HG03064 (cell line): Measurements from ENCODE around the gene HOXB5.

Experiments used
- ATAC-seq: cut with Tn5 transposase; IDR thresholded peaks from one replicate; pipeline ENCODE4 v1.9.1; 2021; ENCODE audit warnings: low read depth; ENCODE audit not compliant: unreplicated experiment

The HOXB5 gene

DNA sequence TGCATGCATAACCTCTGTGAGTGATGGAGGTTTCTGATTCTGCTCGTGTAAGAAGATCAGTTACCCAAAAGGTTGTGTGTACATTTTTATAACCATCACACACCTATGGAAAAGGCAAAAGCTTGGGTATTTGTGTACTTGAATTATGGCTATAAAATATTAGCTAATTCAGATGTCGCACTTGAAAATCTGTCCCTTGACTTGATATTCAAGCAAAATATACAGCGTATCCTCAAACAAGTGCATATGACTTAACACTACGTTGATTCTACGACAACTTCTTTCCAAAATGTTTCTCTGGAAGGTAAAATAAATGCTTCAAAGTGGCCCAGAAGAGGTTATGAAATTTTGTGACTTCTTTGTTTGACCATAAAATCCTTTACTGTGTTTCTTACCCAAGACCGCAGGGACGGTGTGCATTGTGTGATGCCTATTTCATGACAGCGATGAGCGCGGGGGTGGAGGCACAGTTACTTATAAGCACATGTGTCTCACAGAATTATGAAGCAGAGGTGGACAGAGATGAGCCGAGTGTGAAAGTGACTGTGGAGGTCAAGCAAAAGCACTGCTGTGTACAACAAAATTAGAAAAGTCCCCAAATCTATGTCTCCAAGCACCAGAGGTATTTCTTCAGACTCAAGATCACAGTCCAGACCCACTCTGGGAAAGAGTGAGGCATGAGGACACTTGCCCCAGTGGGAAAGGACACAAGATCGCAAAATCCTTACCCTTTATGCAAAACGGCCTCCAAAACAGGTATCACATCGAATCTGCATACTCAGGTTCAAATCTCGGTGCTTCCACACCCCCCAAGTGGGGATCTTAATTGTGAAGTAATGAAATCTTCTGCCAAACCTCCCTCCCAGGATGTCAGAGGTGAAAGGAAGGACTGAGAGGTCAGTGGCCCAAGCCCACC is 36.7 kb upstream of the HOXB5 start:
- ATAC-seq = no peak

DNA sequence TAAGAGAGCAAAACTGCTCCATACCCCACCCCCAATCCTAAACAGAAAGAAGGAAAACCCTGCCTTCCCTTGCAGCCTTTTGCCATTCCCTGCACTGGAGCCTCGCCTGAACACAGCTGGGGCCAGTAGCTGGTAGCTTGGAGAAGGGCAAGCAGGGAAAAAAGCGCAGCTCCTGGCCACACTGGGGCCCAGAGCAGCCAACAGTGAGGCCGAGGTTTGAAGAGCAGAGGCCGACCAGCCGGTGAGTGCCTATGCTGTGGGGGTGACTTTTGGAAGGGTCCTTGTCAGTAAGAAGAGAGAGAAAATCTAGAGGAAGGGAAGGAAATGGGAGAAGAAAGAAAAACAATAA is 35.8 kb upstream of the HOXB5 start:
- ATAC-seq = no peak

DNA sequence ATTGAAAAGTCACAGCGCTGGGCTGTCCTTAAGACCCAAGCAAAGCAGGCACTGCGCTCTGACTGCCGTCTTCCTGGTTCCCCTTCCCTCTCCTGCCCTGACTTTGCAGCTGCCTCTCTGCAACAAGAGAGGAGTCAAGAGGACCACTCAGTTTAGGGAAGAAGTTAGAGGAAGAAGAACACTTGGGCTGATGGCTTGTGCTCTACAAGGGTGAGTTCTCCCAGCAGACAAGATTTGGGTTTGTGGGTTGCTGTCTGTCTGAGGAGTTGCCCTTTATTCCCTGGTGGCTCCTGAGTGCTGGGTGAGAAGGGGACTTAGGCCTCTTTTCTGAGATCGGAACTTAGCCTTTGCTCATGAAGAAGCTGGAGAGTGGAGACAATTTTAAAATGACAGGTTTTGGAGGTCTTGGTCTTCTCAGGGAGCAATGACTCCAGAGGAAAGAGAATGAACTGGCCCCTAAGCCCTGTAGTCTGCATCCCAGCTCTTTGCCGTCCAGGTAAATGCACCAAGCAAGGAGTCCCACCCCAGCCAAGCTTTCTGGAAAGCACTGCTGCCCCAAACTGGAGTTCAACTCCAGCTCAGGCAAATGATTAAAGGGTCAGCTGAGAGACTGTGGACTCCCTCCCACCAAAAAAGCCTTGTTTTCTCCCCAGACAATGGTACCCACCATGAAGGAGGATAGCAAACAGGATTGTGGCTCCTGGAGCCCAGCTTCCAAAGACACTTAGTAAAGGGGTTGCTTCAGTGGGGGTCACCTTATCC is 35.3 kb upstream of the HOXB5 start:
- no peak for ATAC-seq

DNA sequence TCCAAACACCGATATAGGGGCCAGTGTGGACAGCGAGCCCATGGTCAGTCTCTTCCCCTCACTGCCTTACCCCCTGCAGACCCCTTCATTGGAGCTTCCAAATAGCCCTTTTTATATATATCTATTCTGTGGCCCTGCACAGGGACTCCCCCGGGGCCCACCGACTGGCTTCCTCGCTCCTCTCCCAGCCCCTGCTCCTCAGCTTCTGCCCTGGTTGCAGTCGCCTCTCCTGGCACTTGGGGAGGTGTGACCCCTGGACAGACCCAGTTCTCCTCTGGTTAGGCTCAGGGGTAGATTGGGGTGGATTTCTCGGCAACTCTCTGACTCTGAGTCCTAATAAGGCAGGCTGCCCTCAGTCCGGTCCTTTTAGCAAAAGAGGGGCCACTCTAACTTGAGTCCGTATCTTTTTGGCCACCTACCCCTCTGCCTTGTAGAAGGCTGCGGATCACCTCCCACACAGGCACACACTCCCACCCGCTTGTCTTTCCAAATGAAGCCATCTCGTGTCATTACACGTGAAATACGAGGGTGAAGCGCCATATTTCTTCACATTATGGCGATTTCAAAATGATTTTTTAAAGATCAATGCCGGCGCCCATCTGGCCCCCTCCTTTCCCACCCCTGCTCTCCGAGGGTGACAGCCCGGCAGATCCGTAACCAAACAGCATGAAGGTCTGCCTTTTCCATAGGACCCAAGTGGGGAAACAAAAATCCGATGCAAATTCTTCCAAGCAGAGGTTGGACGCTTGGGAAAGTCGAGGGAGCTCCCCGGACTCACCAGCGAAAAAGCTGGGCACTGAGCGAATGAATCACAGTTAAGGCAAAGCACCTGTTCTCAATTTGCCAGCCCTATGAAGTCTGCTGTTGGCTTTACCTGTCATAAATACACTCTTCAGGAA is 34.3 kb upstream of the HOXB5 start:
- ATAC-seq = no peak

DNA sequence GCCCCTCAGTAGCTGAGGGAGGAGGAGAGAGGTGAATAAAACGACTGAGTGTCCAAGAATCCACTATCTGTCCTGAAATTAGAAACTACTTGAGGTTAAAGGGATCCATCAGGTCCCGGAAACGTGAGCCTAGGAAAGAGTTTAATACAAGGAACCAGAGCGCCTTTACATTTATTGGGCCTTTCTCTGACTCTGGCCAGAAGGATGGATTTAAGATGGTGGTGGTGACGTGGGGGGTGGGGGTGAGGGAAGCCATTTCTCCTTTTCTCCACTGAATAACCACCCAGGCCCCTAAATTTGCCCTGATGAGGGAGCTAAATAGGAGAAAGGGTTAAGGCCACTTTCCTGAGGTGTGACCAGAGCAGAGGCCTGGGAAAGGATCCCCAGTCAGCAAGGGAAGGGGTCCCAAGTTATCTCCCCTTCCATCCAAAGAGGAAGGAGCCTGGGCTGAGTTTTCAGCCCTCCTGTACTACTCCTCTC is 33.6 kb upstream of the HOXB5 start:
- ATAC-seq = no peak

DNA sequence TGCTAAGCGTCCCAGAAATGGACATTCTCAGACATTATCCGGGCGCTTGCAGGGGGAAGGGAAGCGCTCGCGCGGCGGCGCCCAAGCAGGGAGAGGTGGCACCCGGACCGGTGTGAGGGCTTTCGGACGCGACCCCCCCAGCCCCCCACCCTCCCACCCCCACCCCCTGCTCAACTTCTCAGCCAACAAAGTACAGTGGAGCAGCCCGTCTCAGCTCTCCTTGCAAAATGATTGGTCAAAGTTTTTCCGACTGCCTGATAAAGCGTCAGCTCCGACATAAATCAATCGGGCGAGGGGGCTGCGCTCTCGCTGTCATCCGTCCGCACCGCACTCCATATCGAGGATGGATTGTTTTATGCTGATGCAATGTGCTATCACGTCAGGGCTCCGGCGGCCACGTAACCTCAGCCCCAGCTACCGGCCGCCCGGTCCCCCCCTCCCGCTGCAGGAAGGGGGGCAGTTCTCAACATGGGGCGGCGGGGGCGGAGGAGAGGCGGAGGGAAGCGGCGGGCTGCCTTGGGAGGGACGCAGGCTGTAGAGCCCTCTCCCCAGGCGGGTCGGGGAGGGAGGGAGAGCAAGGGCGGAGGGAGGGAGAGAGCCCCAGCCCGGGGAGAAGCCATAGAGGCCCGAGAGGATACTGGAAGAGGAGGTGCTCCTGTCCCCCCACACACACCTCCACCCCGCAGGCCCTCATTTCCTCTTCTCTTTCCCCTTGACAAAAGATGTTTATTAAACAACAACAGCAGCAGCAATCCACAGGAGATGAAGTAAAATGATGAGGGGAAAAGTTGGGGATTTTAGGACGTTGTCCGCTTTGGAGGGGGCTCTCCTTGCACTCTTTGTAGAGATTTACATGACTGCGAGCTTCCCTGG is 32.9 kb upstream of the HOXB5 start, which contains the start of gene HOXB9:
TSS of gene HOXB9 (minus strand) at position 114 of the 873 bp plus-strand sequence. CDS start at position 25, 89 bp downstream.
- ATAC-seq = no peak

DNA sequence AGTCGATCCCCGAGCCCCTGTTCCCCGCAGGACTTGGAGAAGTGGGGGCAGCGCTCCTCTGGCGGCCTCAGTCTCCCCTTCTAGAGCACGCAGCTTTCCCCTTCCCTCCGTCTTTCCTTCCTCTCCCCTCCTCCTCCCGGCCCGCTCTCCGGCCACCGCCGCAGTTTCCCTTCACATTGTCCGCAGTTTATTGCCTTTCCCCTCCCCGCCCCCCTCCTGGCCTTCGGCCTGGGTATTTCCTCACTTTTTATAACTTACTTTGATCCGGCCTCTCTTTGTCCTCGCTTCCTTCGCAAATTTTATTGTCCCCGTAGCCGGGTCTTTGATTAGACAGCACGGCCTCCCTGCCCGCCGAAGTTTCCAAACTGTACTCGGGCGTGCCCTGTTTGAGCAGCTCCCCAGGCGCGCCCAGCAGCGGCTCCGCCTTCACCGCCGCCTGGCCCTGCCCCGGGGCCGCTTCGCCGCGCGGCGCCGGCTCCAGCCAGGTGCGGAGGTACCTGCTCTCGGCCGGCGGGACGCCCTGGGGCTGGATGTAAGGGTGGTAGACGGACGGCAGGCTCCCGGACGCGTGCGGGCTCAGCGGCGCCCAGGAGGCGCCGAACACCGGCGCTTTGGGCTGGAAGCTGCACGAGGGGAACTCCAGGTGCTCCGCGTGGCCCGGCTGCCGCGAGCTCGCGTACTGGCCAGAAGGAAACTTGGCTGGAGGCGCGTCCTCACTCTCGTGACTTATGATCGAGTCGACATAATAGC is 32.1 kb upstream of the HOXB5 start:
- no peak for ATAC-seq

DNA sequence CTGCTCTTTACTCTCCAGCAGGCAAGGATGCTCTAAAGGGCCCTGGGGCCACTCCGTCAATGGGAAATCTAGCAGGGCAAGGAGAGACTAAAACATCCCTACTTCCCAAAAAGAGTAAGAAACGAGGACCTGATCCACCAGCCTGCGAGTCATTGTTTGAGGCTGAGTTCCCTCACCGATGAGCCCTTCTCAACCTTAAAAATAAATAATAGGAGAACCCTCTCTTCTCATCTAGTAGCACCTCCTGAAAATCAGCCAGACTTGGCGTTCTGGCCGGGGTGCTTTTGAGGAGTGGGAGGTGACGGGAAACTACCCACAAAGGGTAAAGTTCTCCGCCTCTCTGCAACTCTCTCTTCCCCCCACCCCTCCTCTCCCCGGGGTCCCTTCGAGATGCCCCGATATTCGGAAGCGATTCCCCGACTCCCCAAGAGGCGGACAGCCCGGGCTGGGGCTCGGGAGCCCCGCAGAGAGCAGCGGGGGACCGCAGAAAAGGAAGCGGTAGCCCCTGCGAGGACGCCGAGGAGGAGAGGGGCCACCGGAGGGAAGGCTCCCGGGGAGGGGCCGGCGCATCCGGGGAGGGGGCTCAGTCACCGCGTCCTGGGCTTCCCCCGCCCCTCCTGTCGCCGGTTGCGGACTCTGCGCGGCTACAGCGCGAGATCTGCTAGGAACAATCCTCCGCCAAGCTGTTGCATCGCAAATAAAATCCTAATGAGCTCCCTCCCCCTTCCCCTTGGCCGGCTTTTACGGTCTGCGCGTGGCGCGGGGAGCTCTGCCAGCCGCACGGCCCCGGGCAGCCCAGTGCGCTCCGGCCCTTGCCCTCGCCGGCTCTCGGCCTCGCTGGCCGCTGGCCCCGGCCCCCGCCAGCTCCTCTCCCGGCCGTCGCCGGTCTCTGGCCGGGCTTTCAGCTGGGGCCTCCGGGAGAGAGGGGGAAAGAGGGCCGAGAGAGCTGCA is 31.2 kb upstream of the HOXB5 start:
- no peak for ATAC-seq

DNA sequence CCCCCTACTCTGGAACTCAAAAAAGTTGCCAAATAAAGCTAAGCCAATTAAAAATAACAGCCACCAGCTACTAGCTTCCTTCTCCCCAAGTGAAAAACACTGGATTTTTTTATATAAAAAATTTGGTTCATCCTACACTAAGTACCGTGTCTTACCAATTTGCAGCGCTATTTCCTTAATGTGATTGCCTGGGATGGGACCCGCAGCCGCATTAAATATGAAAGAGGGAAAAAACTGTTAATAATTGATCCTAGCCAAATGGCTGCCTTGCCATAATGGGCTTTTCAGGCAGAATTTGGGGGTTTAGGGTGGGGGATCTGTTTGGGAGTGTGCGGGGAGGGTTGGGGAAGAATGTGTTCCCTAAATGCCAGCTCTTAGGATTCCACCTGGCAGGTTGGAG is 30.5 kb upstream of the HOXB5 start:
- ATAC-seq = no peak

DNA sequence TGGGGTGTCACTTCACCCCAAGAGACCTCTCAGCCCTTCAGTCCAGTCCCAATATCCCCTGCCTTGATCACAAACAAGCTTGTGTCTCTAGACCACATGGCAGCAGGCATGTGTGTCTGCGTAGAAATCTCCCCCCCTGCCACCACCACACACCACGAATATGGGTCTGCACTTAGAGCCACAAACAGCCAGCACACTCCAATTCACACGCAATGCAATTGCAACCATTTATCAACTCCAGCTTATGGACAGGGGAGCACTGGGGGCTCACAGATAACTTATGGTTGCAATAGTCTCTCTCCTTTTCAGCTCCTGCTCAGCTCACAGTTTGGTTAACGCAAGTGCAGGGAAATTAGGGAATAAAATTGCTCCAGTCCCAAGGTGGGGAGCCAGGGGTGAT is 30.0 kb upstream of the HOXB5 start:
- no peak for ATAC-seq

DNA sequence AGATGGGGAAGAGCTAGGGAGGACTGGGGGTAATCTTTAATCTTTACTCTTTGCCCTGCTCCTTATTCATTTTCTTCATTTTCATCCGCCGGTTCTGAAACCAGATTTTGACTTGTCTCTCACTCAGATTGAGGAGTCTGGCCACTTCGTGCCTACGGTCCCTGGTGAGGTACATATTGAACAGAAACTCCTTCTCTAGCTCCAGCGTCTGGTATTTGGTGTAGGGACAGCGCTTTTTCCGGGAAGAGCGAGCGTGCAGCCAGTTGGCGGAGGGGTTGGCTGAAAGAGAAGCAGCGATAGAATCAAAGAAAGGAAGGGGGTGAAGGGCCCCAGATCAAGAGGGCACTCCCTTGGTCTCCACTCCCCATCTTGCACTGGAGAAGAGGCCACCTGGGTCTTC is 29.3 kb upstream of the HOXB5 start:
- ATAC-seq = no peak

DNA sequence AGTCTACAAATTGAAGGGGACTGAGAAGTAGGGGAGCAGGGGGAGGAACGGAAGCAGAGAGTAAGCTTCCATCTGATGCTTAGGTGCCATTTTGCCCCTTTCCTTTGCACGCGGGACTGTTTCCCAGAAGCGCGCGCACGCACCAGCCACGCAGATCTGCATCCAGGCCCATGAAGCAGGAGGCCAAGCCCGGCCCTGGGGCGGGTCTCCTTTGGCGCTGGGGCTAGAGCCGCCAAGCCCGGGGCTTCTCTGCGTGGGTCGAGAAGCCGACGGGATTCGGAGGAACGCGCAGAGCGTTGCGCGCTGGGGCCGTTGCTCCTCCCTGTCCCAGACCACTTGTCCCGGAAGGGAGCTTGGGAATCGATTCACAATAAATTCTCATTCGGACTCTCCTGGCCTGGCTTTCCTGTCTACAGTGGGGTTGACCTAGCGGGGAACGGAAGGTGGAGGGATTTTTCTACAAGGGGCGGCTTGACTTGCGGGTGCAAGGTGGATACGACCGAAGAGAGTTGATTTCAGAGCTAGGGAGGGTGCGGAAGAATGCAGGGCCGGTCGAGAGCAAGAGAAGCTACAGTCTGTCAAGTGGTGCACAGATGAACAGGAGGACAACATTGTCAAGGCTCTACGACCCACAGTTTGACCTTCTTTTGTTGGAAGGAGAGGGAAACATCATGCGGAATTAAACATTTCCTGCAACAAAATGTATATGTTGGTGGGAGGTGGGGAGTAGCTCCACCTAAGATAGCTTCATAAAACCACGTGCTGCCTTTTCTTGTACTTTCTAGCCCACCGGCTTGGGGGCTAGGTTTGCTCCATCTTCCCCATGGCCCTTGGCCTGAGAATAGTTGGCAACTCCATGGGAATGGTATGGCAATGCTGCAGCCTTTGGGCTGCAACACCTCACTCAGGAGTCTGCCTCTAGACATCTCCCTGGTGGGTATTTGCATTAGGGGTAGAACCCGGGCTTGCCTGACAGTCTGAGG is 28.1 kb upstream of the HOXB5 start:
- ATAC-seq = no peak

DNA sequence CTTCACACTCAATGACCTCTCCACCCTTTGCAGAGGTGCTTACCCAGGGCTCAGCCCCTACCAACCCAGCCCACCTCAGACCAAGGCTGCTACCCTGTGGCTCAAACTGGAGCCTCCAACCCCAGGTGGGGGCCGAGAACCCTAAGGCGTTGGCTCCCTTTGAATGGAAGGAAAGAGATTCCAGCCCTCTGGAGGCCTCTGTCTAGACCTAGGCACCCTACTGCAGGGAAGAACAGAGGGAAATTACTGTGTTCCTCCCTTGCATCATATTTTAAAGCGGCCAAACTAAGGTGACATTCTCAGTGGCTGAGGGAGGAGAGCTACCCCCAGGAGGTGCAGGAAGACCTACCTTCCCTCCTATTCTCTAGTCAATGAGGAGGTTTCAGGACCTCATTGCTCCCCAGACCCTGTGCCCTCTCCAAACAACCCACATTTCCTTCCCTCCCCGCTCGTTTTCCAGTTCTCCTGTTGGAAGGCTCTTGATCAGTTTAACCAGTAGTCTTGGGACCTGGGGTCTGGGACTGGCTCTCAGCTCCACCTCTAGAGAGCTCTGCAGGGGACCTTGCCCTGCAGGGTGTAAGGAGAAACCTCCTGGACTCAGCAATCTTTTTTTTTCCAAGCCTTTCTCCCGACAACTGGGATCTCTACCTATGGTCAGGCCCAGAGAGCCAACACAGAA is 27.0 kb upstream of the HOXB5 start:
- no peak for ATAC-seq

DNA sequence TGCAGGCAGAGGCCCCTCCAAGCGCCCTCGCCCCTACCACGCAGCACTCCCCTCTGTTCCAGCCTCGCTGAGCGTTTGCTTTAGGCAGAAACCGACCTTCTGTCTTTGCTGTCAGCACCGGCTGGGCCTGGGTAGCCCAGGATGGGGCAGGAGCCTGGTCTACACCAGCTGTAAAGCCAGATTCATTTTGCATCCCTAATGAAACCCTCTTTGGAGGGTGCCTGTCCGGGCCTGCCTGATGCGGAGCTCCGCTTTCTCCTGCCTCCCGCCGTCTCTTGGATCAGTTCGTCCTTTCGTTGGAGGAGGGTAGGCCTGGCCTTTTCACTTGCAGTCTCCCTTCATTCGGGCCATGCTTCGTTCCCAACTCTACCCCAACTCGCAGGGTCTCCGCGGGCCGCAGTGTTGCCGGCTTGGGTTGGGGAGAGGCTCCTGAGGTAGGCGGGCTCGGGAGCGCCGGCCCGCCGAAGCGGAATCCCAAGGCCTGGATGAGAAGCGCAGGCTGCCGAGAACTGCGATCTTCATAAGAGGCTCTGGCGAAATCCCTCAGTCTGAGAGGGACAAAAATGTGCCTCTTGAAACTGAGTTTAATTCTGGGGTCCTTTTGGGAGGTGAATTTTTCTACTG is 26.4 kb upstream of the HOXB5 start:
- ATAC-seq = no peak

DNA sequence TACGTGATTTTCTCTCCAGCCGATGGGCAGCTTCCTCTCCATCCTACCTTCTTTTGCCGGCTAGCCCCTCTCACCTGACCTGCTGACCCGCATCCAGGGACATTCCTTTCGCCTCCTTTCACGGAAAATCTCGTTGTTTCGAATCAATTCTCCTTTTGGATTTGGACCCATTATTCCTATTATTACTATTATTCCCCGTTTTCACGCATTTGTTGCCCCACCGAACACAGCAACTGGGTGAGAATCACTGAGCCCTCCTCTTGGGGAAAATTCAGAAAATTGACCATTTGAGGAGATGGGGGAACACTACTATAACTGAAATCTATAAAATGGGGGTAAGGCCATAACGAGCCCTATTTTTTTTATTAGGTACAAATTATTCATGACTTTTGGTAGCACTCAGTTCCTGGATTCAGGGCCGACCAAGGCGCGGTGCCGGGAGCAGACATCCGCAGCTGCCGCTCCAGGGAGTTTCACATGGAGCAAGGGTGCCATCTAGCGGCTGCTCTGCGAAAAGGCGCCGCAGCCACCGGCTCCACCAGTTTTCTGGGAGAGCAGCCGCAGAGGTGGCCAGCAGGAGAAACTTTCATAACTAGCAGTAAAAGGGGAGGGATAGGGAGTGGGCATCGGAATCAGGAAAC is 24.8 kb upstream of the HOXB5 start:
- ATAC-seq = no peak
